Fibroblast of gingiva (primary cell): ENCODE data around the gene COMT.
A peak's percentile ranks its signal among the peaks of the same experiment; 100 is the strongest.

Experiments
- DNase-seq: peaks from one replicate; pipeline ENCODE4 v3.0.0-alpha.2; 2011; ENCODE audit warnings: low read depth

Gene COMT

DNA sequence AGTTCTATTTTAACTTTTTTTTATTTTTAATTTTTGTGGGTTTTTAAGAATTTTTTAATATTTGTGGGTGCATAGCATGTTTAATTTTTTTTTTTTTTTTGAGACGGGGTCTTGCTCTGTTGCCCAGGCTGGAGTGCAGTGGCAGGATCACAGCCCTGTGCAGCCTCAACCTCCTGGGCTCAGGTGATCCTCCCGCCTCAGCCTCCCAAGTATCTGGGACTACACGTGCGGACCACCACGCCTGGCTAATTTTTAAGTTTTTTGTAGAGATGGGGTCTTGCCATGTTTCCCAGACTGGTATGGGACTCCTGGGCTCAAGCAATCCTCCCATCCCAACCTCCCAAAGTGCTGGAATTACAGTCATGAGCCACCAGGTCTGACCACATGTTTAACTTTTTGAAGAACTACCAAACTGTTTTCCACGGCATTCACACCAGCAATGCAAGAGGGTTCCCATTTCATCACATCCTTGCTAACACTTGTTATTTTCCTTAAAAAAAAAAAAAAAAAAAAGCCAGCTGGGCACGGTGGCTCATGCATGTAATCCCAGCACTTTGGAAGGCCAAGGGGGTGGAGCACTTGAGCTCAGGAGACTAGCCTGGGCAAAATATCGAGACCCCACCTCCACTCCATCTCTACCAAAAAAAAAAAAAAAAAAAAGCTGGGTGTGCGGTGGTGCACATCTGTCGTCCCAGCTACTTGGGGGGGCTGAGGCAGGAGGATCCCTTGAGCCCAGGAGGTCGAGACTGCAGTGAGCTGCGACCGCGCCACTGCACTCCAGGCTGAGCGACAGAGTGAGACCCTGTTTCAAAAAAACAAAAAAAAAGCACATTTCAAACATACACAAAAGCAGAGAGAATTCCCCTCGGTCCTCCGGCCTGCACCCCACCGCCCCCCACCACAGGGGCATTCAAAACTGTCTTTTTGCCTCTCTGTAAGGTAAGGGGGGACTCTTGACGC is 16.8 kb downstream of the COMT start:
- DNase-seq: peak; percentile 83

DNA sequence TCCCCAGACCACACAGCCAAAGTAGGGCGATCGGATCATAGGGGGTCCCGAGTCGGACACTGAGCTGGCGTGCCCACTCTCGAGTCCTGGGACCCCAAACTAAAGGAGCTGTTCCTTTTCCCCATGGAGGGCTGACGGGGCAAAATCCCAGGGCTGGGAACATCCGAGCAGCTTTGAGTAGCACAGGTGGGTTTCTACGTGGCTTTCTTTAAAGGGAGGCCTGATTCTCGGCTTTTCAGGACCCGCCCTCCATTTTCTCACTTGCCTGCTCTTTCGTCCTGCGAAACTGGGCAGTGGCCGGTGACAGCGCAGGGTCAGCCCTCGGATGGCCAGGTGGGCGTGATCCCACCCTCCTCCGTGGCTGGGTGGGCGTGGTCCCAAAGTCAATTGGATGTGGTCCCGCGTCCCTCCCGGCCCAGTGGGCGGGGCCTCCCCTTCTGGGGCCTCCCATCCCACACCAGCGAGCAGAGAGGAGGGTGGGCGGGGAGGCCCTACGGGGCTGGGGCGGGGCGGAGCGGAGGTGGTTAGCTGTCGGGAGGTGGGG is 17.5 kb downstream of the COMT start:
- peak; percentile 26 for DNase-seq

DNA sequence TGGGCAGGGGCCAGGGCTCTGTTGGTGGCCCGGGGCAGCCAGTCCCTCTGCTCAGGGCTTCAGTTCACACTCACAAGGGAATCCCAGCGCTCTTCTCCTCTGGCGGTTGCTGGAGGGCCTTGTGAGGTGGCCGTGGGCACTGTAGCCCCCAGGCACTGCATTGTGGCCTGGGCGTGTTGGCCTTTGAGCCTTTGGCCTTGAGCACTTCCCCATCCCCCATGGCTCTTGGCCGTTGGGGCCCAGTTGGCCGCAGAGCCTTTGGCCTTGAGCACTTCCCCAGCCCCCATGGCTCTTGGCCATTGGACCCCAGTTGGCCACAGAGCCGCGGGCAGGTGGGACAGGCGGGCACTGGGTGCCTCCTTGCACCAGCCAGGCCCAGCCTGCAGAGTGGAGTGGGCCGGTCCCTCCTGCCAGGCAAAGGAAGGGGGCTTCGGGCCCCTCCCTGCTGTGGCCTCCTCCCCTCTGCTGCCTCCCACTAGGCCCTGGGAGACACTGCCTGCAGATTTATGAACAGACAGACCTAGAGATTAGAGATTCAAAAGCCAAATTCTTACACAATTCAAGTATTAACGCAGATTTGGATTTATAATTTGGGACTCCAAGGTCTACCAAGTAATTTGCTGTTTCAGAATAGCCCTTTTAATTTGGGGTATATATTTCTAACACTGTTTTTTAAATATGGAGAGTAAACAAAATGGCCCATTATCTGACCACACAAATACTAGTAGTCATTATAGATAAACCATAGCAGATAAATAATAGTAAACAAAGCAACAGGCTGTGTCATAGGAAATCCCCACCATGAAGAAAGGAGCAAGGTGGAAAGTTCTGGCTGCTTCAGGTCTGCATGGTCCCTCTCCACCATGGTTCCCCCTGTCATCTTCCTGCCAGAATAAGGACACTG is 18.3 kb downstream of the COMT start:
- no peak for DNase-seq

DNA sequence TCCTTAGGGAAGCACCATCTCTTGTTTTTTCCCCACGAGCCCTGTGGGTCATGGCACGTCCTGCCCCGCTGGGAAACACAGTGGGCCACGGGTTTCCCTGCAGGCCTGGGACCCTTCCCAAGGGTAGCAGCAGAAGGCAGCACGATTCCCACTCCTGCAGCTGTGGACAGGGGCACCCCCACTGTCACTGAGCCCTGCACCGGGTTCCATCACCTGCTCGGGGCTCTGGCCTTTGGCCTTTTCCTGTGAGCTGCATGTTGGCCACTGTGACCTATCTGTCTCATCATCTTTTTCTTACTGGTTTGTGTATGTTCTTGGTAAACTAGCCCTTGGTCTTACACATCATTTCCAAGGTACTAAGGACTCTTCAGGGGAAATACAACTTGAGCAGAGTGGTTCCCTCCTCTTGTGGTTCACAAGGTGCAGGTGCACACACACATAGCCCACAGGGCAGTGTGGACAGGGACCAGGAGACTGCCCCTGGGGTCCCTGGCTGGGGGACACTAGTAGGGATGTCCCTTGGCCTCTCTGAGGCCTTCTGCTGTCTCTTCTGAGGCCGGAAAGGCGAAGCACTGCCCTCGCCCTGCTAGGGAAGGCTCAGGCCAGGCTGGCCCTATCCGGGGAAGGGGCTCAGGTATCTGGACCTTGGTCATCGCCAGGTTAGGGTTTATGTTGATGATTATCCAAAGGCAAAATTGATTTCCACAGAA is 19.1 kb downstream of the COMT start:
- DNase-seq: no peak

DNA sequence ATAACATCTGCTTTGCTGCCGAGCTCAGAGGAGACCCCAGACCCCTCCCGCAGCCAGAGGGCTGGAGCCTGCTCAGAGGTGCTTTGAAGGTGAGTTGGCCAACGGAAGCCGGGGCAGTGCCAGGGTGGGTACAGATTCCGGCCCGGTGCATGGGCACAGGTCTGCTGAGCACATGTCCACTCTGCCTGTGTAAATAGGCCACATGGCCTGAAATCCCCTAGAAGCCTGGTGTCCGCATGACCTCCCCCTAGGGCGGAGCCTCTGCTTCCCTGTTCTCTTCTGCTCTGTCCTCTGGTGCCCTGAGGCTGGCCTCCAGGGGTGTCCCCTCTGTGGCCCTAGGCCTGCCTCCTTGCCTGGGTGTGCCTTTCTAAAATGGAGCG is 19.6 kb downstream of the COMT start:
- no peak for DNase-seq

DNA sequence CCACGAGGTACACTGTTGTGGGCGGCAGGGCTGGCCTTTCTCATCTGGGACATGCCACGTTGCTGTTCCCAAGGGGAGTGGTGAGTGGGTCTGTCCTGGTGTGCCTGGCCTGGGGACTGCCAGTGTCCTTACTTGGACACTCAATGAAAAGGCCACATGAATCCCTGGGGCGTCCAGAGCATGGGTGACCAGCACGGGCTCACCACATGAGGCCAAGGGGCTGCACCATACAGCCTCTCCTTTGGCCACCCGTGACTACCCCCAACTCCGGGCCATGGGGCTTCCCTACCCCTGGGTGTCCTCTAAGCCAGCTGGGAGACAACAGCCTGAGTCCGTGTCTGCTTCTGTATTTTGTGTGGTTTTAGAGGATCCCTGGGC is 20.3 kb downstream of the COMT start:
- DNase-seq: no peak

DNA sequence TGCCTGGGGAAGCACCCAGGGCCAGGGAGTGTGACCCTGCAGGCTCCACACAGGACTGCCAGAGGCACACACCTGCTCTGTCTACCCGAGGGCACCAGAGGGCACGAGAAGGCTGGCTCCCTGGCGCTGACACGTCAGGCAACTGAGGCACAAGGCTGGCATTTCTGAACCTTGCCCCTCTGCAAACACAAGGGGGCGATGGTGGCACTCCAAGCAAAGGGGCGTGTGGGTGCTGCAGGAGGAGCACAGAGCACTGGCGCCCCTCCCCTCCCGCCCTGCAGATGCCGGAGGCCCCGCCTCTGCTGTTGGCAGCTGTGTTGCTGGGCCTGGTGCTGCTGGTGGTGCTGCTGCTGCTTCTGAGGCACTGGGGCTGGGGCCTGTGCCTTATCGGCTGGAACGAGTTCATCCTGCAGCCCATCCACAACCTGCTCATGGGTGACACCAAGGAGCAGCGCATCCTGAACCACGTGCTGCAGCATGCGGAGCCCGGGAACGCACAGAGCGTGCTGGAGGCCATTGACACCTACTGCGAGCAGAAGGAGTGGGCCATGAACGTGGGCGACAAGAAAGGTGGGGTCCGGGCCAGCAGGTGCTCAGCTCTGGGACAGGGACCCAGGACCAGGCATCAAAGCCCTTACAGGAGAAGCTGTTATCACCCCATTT is 20.8 kb downstream of the COMT start:
- DNase-seq: peak; percentile 75

DNA sequence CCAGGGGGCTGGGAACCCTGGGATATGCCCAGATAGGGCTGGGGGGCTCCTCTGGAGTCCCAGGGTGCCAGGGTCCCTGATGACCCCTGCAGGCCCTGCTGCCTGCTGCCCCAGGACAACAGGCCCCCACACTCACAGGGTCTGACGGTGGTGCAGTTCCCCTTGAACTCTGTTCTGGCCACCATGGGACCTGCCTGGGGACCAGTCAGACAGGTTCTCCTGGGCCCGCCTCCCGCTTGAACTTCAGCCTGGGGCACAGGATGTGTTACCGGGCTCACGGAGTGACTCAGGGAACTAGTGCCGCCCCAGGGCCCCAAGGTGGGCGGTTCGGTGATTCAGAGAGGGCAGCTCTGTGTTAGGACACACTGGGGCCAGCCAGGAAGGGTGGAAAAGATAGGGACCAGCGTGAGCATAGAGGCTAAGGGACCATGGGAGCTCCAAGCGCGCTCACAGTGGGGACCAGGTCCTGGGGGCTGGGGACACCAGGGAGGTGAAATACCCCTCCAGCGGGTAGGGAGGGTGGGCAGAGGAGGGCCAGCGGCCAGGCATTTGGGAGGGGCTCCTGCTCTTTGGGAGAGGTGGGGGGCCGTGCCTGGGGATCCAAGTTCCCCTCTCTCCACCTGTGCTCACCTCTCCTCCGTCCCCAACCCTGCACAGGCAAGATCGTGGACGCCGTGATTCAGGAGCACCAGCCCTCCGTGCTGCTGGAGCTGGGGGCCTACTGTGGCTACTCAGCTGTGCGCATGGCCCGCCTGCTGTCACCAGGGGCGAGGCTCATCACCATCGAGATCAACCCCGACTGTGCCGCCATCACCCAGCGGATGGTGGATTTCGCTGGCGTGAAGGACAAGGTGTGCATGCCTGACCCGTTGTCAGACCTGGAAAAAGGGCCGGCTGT is 21.6 kb downstream of the COMT start:
- no peak for DNase-seq

DNA sequence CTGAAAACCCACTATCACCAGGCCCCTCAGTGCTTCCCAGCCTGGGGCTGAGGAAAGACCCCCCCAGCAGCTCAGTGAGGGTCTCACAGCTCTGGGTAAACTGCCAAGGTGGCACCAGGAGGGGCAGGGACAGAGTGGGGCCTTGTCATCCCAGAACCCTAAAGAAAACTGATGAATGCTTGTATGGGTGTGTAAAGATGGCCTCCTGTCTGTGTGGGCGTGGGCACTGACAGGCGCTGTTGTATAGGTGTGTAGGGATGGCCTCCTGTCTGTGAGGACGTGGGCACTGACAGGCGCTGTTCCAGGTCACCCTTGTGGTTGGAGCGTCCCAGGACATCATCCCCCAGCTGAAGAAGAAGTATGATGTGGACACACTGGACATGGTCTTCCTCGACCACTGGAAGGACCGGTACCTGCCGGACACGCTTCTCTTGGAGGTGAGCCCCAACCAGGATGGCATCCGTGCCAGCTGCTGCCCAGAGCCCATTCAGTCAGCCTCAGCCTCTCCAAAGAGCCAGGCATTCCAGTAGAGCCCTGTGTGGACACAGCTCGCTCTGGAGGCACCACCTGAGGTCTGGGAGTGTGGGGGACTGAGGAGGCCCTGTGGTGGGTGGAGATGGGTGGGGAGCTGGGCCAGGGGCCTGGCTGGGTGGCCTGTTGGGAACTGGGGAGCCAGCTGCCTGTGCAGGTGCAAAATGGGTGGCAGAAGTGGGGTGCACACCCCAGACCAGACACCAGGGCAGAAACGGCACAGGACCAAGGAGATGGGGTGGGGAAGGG is 22.5 kb downstream of the COMT start:
- DNase-seq: no peak

DNA sequence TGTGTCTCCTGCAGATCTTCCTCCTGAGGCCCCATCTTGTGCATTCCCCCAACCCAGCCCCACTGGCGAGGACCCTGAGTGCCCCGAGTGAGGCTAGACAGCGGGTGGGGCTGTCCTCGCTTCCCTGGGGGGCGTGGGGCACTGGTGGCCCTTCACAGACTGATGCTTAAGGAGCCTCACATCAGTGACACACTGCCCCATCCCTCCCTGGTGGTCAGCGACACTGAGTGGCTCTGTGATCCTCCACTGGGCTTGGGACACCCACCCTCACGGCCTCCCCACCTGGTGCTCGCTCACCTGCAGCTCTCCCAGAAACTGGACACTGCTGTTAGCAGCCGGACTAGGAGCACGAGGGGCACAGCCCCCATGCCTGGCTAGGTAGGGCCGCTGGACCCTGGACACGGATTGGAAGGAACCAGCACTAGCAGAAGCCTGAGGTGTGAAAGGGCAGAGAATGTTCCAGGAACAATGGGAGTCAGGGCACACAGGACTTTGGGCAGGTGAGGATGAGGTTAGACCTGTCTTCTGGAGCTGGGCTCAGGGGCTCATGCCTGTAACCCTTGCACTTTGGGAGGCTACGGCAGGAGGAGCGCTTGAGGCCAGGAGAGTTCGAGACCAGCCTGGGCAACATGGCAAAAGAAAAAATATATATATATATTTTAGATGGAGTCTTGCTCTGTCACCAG is 23.3 kb downstream of the COMT start:
- no peak for DNase-seq

DNA sequence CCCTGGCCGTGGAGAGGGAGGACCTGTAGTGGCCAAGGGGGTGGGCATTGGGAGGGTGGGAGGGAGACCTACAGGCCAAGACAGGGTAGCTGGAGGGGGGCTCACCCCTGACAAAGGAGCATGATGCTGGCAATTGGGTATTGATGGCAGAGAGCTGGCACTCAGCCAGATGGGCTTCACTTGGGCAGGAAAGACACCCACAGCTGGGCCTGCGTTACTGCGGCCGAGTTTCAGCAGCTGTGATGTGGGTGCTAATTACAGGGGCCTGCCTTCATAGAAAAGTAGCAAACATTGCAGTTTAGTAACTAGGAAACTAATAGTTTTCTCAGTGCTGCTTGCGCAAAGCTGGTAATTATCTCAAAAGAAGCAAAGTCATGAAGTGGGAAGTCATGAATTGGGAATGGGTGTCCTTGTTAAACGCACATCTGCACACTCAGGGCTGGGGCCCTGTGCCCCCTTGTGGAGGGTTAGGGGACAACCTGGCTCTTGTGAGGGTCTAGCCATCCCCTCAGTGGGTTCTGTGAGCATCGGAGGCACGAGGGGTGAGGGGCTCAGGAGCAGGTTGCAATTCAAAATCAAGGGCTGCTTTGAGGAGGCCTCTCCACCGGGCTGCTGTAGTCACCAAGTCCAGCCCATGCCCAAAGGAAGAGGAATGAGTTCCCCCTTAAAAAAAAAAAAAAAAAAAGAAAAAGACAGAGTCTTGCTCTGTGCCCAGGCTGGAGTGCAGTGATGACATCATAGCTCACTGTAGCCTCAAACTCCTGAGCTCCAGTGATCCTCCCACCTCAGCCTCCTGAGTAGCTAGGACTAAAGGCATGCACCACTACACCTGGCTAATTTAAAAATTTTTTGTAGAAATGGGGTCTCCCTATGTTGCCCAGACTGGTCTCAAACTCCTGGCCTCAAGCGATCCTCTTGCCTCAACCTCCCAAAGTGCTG is 24.5 kb downstream of the COMT start:
- no peak for DNase-seq

DNA sequence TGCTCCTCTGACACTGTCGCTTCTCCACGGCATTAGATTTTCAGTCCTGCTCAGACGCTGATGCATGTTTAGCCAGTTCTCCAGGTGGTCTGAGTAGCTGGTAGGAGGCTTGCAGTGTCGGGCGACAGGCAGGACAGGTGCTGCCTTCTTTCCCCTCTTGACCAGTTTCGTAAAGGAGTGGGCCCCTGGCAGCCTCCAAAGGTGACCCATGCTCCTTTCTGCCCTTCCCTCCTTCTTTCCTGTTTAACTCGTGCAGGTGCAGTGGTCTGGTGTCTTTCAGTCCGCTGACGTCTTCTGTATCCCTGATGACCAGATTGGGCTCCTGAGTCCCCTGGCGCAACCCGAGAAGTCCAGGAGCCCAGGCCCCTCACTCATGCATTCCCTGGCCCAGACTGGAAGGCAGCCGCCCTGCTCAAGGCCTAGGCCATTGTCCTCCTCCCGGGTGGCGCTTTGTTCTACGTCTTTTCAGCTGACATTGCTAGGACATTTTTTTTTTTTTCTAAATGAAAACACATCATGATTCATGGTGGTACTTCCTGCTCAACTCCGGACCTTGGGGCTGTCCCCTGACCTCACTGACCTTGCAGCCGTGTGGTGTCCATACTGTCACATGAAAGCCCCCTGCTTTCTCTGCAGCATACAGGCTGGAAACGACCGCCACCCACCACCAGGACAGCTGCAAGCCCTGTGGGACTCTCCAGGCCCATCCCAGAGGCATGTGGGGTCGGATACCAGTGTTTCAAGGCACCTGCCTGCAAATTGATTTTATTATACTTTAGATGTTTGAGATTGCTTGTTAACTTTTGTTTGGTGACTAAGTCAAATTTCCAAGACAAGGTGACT is 25.6 kb downstream of the COMT start:
- DNase-seq: no peak

DNA sequence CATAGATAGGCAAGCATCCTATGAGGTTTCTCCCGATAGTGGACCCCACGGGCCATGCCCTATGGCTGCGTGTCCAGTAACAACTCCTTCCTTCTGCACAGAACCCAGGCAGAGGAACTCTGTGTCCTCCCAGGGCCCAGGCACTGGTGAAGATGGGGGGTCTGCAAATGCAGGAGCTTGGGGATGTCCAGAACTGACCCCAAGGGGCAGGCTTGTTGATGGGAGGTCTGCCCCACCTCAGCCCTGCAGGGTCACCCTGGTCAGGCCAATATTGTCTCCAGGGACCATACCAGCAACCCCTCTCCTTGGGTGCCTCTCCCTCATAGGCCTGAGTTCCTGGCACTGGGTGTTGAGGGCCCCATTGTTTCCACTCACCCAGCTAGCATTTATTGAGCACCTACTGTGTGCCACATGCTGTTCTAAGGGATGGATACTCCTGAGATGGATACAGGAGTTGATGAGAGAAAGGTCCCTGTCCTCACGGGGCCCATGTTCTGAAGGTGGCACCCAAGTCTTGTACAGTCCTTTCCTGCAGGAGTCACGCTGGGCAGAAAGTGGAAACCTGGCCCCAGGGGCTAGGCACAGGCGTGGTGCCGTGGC is 26.4 kb downstream of the COMT start:
- DNase-seq: no peak

DNA sequence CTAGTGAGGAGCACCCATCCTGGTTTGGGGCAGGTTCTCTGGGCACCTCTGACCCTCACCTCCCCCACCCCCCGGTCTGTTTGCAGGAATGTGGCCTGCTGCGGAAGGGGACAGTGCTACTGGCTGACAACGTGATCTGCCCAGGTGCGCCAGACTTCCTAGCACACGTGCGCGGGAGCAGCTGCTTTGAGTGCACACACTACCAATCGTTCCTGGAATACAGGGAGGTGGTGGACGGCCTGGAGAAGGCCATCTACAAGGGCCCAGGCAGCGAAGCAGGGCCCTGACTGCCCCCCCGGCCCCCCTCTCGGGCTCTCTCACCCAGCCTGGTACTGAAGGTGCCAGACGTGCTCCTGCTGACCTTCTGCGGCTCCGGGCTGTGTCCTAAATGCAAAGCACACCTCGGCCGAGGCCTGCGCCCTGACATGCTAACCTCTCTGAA is 26.9 kb downstream of the COMT start:
- no peak for DNase-seq

DNA sequence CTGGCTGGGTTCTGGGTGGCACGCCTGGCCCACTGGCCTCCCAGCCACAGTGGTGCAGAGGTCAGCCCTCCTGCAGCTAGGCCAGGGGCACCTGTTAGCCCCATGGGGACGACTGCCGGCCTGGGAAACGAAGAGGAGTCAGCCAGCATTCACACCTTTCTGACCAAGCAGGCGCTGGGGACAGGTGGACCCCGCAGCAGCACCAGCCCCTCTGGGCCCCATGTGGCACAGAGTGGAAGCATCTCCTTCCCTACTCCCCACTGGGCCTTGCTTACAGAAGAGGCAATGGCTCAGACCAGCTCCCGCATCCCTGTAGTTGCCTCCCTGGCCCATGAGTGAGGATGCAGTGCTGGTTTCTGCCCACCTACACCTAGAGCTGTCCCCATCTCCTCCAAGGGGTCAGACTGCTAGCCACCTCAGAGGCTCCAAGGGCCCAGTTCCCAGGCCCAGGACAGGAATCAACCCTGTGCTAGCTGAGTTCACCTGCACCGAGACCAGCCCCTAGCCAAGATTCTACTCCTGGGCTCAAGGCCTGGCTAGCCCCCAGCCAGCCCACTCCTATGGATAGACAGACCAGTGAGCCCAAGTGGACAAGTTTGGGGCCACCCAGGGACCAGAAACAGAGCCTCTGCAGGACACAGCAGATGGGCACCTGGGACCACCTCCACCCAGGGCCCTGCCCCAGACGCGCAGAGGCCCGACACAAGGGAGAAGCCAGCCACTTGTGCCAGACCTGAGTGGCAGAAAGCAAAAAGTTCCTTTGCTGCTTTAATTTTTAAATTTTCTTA is 27.8 kb downstream of the COMT start:
- no peak for DNase-seq

DNA sequence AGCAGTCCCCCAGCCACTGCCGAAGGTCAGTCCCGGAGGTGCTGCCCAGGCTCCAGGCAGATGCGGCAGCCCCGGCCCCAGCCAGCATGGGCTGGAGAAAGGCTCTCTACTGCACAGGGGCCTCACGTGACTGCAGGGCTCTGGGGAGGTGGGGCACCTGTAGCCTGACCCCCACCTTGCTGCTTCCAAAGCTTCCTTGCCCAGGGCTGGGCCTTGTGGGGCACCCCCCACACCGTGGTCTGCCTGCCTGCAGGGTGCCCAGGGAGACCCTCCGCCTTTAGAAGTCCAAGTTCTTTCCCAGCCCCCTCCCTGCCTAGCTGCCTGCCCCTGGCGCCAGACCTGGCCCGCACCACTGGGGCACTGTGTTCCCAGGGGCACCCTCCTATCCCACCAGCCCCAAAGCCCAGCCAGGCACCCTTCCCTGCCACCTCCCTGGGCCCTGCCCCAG is 28.5 kb downstream of the COMT start:
- no peak for DNase-seq
